ENCODE measurements around the gene BCL6. TPM values are rescaled to one million over a fixed set of nuclear protein-coding genes. Genes with fewer than 3 reads are reported as not detected.
A peak's percentile ranks its signal among the peaks of the same experiment; 100 is the strongest.

Gene BCL6
- total and polyA plus RNA-seq, 2 of the 8 experiments (the other 6 are each of a cell fraction or from before 2014, with no cell fraction given), result 5.7 to 10.4 TPM

DNA sequence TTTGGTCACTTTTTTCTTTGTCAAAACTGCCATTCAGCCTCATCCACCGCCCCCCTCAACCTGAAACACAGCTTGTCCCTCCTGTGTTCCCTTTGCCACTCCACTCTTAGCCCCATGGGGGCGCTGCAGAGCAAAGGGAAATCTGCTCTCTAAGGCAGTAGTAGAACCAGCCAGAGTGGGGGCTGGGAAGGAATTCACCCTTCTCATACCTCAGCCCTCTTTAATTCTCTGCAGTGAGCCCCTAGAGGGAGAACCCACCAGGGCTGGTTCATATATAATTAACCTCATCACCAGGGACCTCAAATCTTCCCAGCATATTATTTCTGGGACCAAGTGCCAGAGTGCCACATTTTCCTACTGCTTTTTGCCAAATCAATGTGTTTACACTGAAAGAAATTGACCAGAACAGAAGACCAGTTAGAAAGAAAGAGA, 2.8 kb upstream of the BCL6 start (continued):
- TF ChIP-seq SRF (IDR thresholded peaks at IDR 0.05; ENCODE audit: low read depth, low read length), result no peak
- no peak for TF ChIP-seq CBX8 (IDR thresholded peaks at IDR 0.05; ENCODE audit: borderline replicate concordance, low read depth, low read length)
- no peak for TF ChIP-seq POLR2A (IDR thresholded peaks at IDR 0.05; ENCODE audit: control extremely low read depth in 1 of 2, low read depth in 2 of 2, low read length in 2 of 2)
- no peak for TF ChIP-seq RNF2 (IDR thresholded peaks at IDR 0.05; ENCODE audit: borderline replicate concordance, low read depth, low read length, missing control alignments, poor library complexity, severe bottlenecking)
- TF ChIP-seq, protein P1, sequence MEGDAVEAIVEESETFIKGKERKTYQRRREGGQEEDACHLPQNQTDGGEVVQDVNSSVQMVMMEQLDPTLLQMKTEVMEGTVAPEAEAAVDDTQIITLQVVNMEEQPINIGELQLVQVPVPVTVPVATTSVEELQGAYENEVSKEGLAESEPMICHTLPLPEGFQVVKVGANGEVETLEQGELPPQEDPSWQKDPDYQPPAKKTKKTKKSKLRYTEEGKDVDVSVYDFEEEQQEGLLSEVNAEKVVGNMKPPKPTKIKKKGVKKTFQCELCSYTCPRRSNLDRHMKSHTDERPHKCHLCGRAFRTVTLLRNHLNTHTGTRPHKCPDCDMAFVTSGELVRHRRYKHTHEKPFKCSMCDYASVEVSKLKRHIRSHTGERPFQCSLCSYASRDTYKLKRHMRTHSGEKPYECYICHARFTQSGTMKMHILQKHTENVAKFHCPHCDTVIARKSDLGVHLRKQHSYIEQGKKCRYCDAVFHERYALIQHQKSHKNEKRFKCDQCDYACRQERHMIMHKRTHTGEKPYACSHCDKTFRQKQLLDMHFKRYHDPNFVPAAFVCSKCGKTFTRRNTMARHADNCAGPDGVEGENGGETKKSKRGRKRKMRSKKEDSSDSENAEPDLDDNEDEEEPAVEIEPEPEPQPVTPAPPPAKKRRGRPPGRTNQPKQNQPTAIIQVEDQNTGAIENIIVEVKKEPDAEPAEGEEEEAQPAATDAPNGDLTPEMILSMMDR (IDR thresholded peaks at IDR 0.05; ENCODE audit: control extremely low read depth in 1 of 3, insufficient read depth in 1 of 3, low read depth in 1 of 3, low read length in 3 of 3), result peak; percentile 82 to 97 (median 89)
- no peak for TF ChIP-seq SP2 (IDR thresholded peaks at IDR 0.05; ENCODE audit: low read length)
- TF ChIP-seq HDAC6 (IDR thresholded peaks at IDR 0.05; ENCODE audit: low read depth, low read length), result no peak
- no peak for TF ChIP-seq SIX5 (IDR thresholded peaks at IDR 0.05; ENCODE audit: low read depth, low read length)
- peak; percentile 49; the same call in 1 of the 2 replicates for TF ChIP-seq JUND (IDR thresholded peaks at IDR 0.05; ENCODE audit: low read length)
- TF ChIP-seq, protein P2, sequence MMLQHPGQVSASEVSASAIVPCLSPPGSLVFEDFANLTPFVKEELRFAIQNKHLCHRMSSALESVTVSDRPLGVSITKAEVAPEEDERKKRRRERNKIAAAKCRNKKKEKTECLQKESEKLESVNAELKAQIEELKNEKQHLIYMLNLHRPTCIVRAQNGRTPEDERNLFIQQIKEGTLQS (IDR thresholded peaks at IDR 0.05; ENCODE audit: insufficient read depth, low read depth, low read length), result no peak
- TF ChIP-seq TCF12 (IDR thresholded peaks at IDR 0.05; ENCODE audit: low read depth, low read length), result no peak
- no peak for TF ChIP-seq SIN3A (conservative IDR thresholded peaks at IDR 0.05 in 1 of 2, IDR thresholded peaks at IDR 0.05 in 1 of 2; ENCODE audit: low read depth in 1 of 2, low read length in 2 of 2)
- no peak for TF ChIP-seq CTBP2 (IDR thresholded peaks at IDR 0.05; ENCODE audit: borderline replicate concordance, insufficient read depth, insufficient read length, low read length)
- no peak for TF ChIP-seq EGR1 (IDR thresholded peaks at IDR 0.05; ENCODE audit: borderline replicate concordance, low read depth, low read length)
- TF ChIP-seq CREB1 (IDR thresholded peaks at IDR 0.05), result no peak
- TF ChIP-seq GTF2F1 (IDR thresholded peaks at IDR 0.05; ENCODE audit: borderline replicate concordance, low read depth, low read length), result no peak
- peak; percentile 33 for TF ChIP-seq NANOG (IDR thresholded peaks at IDR 0.05; ENCODE audit: insufficient read depth, low read depth, low read length, poor library complexity, severe bottlenecking)
- TF ChIP-seq KDM1A (IDR thresholded peaks at IDR 0.05; ENCODE audit: borderline replicate concordance, low read length), result no peak
- no peak for TF ChIP-seq CHD1 (IDR thresholded peaks at IDR 0.05; ENCODE audit: low read depth, low read length)
- TF ChIP-seq, protein P3, sequence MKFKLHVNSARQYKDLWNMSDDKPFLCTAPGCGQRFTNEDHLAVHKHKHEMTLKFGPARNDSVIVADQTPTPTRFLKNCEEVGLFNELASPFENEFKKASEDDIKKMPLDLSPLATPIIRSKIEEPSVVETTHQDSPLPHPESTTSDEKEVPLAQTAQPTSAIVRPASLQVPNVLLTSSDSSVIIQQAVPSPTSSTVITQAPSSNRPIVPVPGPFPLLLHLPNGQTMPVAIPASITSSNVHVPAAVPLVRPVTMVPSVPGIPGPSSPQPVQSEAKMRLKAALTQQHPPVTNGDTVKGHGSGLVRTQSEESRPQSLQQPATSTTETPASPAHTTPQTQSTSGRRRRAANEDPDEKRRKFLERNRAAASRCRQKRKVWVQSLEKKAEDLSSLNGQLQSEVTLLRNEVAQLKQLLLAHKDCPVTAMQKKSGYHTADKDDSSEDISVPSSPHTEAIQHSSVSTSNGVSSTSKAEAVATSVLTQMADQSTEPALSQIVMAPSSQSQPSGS (IDR thresholded peaks at IDR 0.05; ENCODE audit: low read length), result 0 out of 2 replicates have a peak, but pooled peaks have one; percentile 30
- TF ChIP-seq RBBP5 (IDR thresholded peaks at IDR 0.05; ENCODE audit: borderline replicate concordance, low read depth, low read length), result no peak
